H1 (cell line): ENCODE measurements around the gene MAML3. TPM values are rescaled to one million over a fixed set of nuclear protein-coding genes. Genes with fewer than 3 reads are reported as not detected.

Source experiments
- CTCF ChIA-PET: fragments of 300-600 bp; sonication (Branson Sonifier 250); formaldehyde crosslinking; loops from one replicate; lab custom pipeline; 2021; ENCODE audit not compliant: partially characterized antibody; lab: Charles Lee
- POLR2A ChIA-PET: fragments of 300-600 bp; sonication (Branson Sonifier 250); formaldehyde crosslinking; loops from one replicate; lab custom pipeline; 2021; ENCODE audit warnings: inconsistent platforms; ENCODE audit not compliant: partially characterized antibody; lab: Charles Lee
- DNase-seq, 2 experiments: peaks; one replicate each; pipeline versions ENCODE4 v3.0.0 to v3.0.0-alpha.2; 2010 to 2022; ENCODE audit warnings: low spot score in 2 of 2, low read depth in 1 of 2, mixed read lengths in 1 of 2
- FAIRE-seq: peaks from 2 replicates; lab custom pipeline; 2011; peaks lifted over from hg19 to GRCh38; lab: Jason Lieb, UNC
- H2AFZ ChIP-seq: 2 replicates; pipeline ENCODE4 v1.8.1; 2012; ENCODE audit warnings: low read length, inconsistent platforms
- H2AK5ac ChIP-seq: 2 replicates; pipeline ENCODE4 v1.6.1; 2013; ENCODE audit warnings: low read depth, low read length
- H2BK120ac ChIP-seq: replicated peaks from 2 replicates; pipeline ENCODE3; 2013; ENCODE audit warnings: low read depth, low read length, inconsistent platforms
- H2BK12ac ChIP-seq: 2 replicates; pipeline ENCODE4 v1.6.1; 2013; ENCODE audit warnings: low read depth, low read length
- H2BK15ac ChIP-seq: 2 replicates; pipeline ENCODE4 v1.6.1; 2013; ENCODE audit warnings: low read length
- H2BK20ac ChIP-seq: 2 replicates; pipeline ENCODE4 v1.6.1; 2013; ENCODE audit warnings: low read length
- H2BK5ac ChIP-seq: 2 replicates; pipeline ENCODE4 v1.6.1; 2013; ENCODE audit warnings: low read depth, low read length
- H3K14ac ChIP-seq: 2 replicates; pipeline ENCODE4 v1.6.1; 2013; ENCODE audit warnings: inconsistent platforms; ENCODE audit not compliant: insufficient read length
- H3K18ac ChIP-seq: 2 replicates; pipeline ENCODE4 v1.6.1; 2013; ENCODE audit warnings: low read length; ENCODE audit errors: extremely low read depth
- H3K23ac ChIP-seq: 2 replicates; pipeline ENCODE4 v1.6.1; 2013; ENCODE audit warnings: inconsistent platforms; ENCODE audit not compliant: insufficient read length
- H3K23me2 ChIP-seq: 2 replicates; pipeline ENCODE4 v1.6.1; 2013; ENCODE audit warnings: low read depth, low read length
- H3K27ac ChIP-seq: 2 replicates; pipeline ENCODE4 v1.6.1; 2011; ENCODE audit warnings: low read depth, low read length, inconsistent platforms
- H3K27me3 ChIP-seq, 4 experiments: replicated peaks in 1 of 4; 1 replicate in 1 of 4; 2 replicates in 3 of 4; pipeline versions ENCODE4 v1.6.1 to v1.8.1; 2011 to 2013; ENCODE audit warnings: low read length in 3 of 4, mild to moderate bottlenecking in 3 of 4, inconsistent platforms in 2 of 4, mixed read lengths in 2 of 4, moderate library complexity in 1 of 4; ENCODE audit not compliant: control insufficient read depth in 3 of 4, insufficient read depth in 3 of 4; ENCODE audit errors: extremely low read depth in 1 of 4
- H3K36me3 ChIP-seq, 4 experiments: 2 replicates each; pipeline versions ENCODE4 v1.6.1 to v1.8.1; 2011 to 2013; ENCODE audit warnings: mild to moderate bottlenecking in 4 of 4, low read length in 3 of 4, moderate library complexity in 2 of 4, control low read depth in 1 of 4, inconsistent platforms in 1 of 4; ENCODE audit not compliant: insufficient read depth in 4 of 4, control insufficient read depth in 2 of 4
- H3K4ac ChIP-seq: replicated peaks from 2 replicates; pipeline ENCODE3; 2013; ENCODE audit warnings: low read length, low read depth, mixed read lengths, inconsistent platforms; ENCODE audit not compliant: insufficient read length
- H3K4me1 ChIP-seq, 4 experiments: replicated peaks in 1 of 4; 1 replicate in 1 of 4; 2 replicates in 3 of 4; pipeline versions ENCODE4 v1.6.1 to v1.8.1; 2011 to 2013; ENCODE audit warnings: low read length in 3 of 4, inconsistent platforms in 2 of 4, mixed read lengths in 1 of 4; ENCODE audit not compliant: insufficient read depth in 4 of 4, control insufficient read depth in 3 of 4
- H3K4me2 ChIP-seq, 2 experiments: 2 replicates each; pipeline versions ENCODE4 v1.6.1 to v1.8.1; 2011 to 2013; ENCODE audit warnings: low read depth in 2 of 2, low read length in 2 of 2, control low read depth in 1 of 2, inconsistent platforms in 1 of 2, mild to moderate bottlenecking in 1 of 2; ENCODE audit not compliant: insufficient read depth in 1 of 2
- H3K4me3 ChIP-seq, 4 experiments: fragments of 200-600, 300-600 bp in 1 of 4; sonication (generic), shearing (Covaris generic), sonication (Bioruptor Twin) in 1 of 4; 2 replicates each; pipeline versions ENCODE4 v1.5.1 to v1.8.1; 2011 to 2016; ENCODE audit warnings: low read length in 4 of 4, low read depth in 3 of 4, control low read depth in 2 of 4, inconsistent platforms in 2 of 4, mild to moderate bottlenecking in 2 of 4, mixed read lengths in 1 of 4, moderate library complexity in 1 of 4; ENCODE audit not compliant: insufficient read depth in 2 of 4; ENCODE audit errors: extremely low read depth in 1 of 4
- H3K56ac ChIP-seq: replicated peaks from 2 replicates; pipeline ENCODE3; 2013; ENCODE audit warnings: low read depth, mild to moderate bottlenecking, mixed read lengths, low read length, inconsistent platforms; ENCODE audit not compliant: insufficient read length
- H3K79me1 ChIP-seq: 2 replicates; pipeline ENCODE4 v1.6.1; 2013; ENCODE audit warnings: low read depth, low read length, control low read depth
- H3K79me2 ChIP-seq, 2 experiments: 2 replicates each; pipeline versions ENCODE4 v1.6.1 to v1.8.1; 2012 to 2013; ENCODE audit warnings: low read length in 2 of 2, mild to moderate bottlenecking in 2 of 2, inconsistent platforms in 1 of 2; ENCODE audit not compliant: insufficient read depth in 2 of 2, control insufficient read depth in 1 of 2
- H3K9ac ChIP-seq, 4 experiments: replicated peaks in 1 of 4; 1 replicate in 1 of 4; 2 replicates in 3 of 4; pipeline versions ENCODE4 v1.6.1 to v1.8.1; 2011 to 2013; ENCODE audit warnings: low read depth in 3 of 4, low read length in 3 of 4, control low read depth in 2 of 4, mild to moderate bottlenecking in 2 of 4, moderate library complexity in 2 of 4, inconsistent platforms in 1 of 4; ENCODE audit errors: extremely low read depth in 1 of 4
- H3K9me3 ChIP-seq, 2 experiments: 2 replicates each; pipeline versions ENCODE4 v1.6.1 to v1.8.1; 2012 to 2013; ENCODE audit warnings: mild to moderate bottlenecking in 2 of 2, moderate library complexity in 2 of 2, control low read depth in 1 of 2, inconsistent platforms in 1 of 2, low read depth in 1 of 2, low read length in 1 of 2, mixed read lengths in 1 of 2; ENCODE audit not compliant: insufficient read depth in 2 of 2
- H4K20me1 ChIP-seq, 2 experiments: replicated peaks in 1 of 2; 2 replicates each; pipeline versions ENCODE3 to v1.8.1; 2011 to 2013; ENCODE audit warnings: inconsistent platforms in 2 of 2, low read length in 2 of 2, mild to moderate bottlenecking in 1 of 2; ENCODE audit not compliant: insufficient read depth in 2 of 2, control insufficient read depth in 1 of 2
- H4K5ac ChIP-seq: 2 replicates; pipeline ENCODE4 v1.6.1; 2013; ENCODE audit warnings: low read length, low read depth, mixed read lengths, inconsistent platforms; ENCODE audit not compliant: insufficient read length
- H4K8ac ChIP-seq: 2 replicates; pipeline ENCODE4 v1.8.0; 2013; ENCODE audit warnings: mild to moderate bottlenecking, moderate library complexity, low read length, inconsistent platforms; ENCODE audit not compliant: insufficient read depth; ENCODE audit errors: extremely low read depth
- H4K91ac ChIP-seq: replicated peaks from 2 replicates; pipeline ENCODE3; 2013; ENCODE audit warnings: low read length, mixed read lengths, inconsistent platforms; ENCODE audit not compliant: insufficient read length
- ASH2L ChIP-seq: fragments of 200-600, 300-600 bp; sonication (generic); IDR thresholded peaks from one replicate; pipeline ENCODE4 v1.7.1; 2017; ENCODE audit warnings: low read length
- CBX5 ChIP-seq: fragments of 300-800, 300-1000 bp; sonication (generic); IDR thresholded peaks from 2 replicates; pipeline ENCODE4 v1.7.1; 2016; ENCODE audit warnings: antibody characterized with exemption, low read length, low read depth
- SRF ChIP-seq: IDR thresholded peaks from 2 replicates; pipeline ENCODE4 v1.6.1; 2011; ENCODE audit warnings: mild to moderate bottlenecking, low read depth, low read length, moderate library complexity
- YY1 ChIP-seq: IDR thresholded peaks from 2 replicates; pipeline ENCODE4 v1.6.1; 2011; ENCODE audit warnings: low read depth, mild to moderate bottlenecking, low read length
- WGBS, 2 experiments: shearing (Covaris generic) in 1 of 2; methylation state at CpG; one replicate each; pipeline versions ENCODE4 v1.1.6 to v1.1.7; 2013 to 2015; ENCODE audit warnings: low lambda C conversion rate in 2 of 2, mixed read lengths in 2 of 2, inconsistent platforms in 1 of 2, low coverage in 1 of 2, missing lambda C conversion rate in 1 of 2; ENCODE audit not compliant: insufficient replicate concordance in 2 of 2, insufficient coverage in 1 of 2, insufficient read length in 1 of 2; ENCODE audit errors: extremely low coverage in 1 of 2, missing lambda C conversion rate in 1 of 2; 5-methylcytosine and 5-hydroxymethylcytosine counted together
- polyA plus RNA-seq, 7 experiments: library from polyadenylated mRNA; depleted of rRNA in 3 of 7; stranded (reverse) in 5 of 7; unstranded in 2 of 7; fragments of >200 nt in 5 of 7; fragments of 200-250 nt in 2 of 7; gene quantifications; 1 replicate in 5 of 7; 2 replicates in 1 of 7; 4 replicates in 1 of 7; pipeline versions ENCODE4 v1.2.1 to v1.2.3, GENCODE V29; 2011 to 2013; ENCODE audit warnings: missing spikeins in 2 of 7, mixed read lengths in 2 of 7
- total RNA-seq: library from RNA; stranded (reverse); fragmentation: NEBNext Ultra II Directional; extraction: Animal tissue kit (Norgen Biotek cat#: 25700); gene quantifications from 2 replicates; pipeline ENCODE4 v1.2.1, GENCODE V29; 2021

The MAML3 gene
- total and polyA plus RNA-seq, 2 of the 8 experiments (the other 6 are each of a cell fraction or from before 2014, with no cell fraction given): 2.1 to 5.7 TPM

DNA sequence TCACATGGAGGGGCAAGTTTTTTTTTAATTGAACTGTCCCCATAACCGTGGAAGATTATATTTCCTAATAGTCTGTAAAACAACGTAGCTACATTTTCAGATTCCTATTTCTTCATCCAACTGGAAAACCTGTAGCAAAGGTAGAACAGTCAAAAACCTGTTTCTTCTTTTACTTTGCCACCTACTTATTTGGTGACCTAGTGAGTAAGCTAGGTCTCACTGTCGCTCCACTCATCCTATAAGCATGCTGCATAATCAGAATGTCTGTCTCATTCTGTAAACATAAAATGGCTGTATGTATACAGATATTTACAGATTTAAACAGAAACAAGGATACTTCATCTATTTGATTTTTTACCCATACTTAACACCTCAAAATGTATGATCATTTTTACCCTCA lies 20.4 kb downstream of the MAML3 start:
- H3K56ac ChIP-seq: no peak overlapping the region
- H3K4ac ChIP-seq: no peak overlapping the region
- H2BK5ac ChIP-seq: no peak overlapping the region
- WGBS, 2 experiments: 85% methylated on average over 3 of the region's 3 CpGs; no CpG with 5 or more reads in 1 of the 2 experiments
- H3K14ac ChIP-seq: no peak overlapping the region
- no peaks in the 10 kb centered on the region for H3K36me3 ChIP-seq
- H3K9me3 ChIP-seq: no peaks in the 10 kb centered on the region; a peak in 1 of 4 replicates
- H3K23me2 ChIP-seq: no peaks in the 10 kb centered on the region
- FAIRE-seq (no peak), DNase-seq (no peak)
- H3K4me2 ChIP-seq: no peak overlapping the region
- no peak overlapping the region for H4K8ac ChIP-seq
- H3K23ac ChIP-seq: no peak overlapping the region
- H2BK20ac ChIP-seq: no peak overlapping the region
- H2BK15ac ChIP-seq: no peak overlapping the region
- TF ChIP-seq SRF: no peak
- TF ChIP-seq ASH2L: no peak
- TF ChIP-seq YY1: no peak
- TF ChIP-seq CBX5: no peak
- no peak overlapping the region for H3K9ac ChIP-seq
- H4K5ac ChIP-seq: no peak overlapping the region
- no peaks in the 10 kb centered on the region; the same call in 1 of the 2 replicates for H3K79me1 ChIP-seq
- ChIA-PET CTCF (no interaction called here), POLR2A (no interaction called here)
- H3K79me2 ChIP-seq: no peaks in the 10 kb centered on the region
- no peak overlapping the region for H2BK12ac ChIP-seq
- H3K27me3 ChIP-seq: no peaks in the 10 kb centered on the region
- no peak overlapping the region for H3K4me3 ChIP-seq
- H3K4me1 ChIP-seq: peaks cover 0 to 14% (median 3%) of the 10 kb centered on the region in 4 experiments; a peak in 3 of 7 replicates
- no peak overlapping the region for H2AFZ ChIP-seq
- H2BK120ac ChIP-seq: no peak overlapping the region
- H4K91ac ChIP-seq: no peak overlapping the region
- H3K18ac ChIP-seq: no peak overlapping the region
- no peak overlapping the region for H2AK5ac ChIP-seq
- H4K20me1 ChIP-seq: no peaks in the 10 kb centered on the region
- H3K27ac ChIP-seq: no peak overlapping the region
